ENCODE measurements around the gene MAP3K5.

MAP3K5 gene

DNA sequence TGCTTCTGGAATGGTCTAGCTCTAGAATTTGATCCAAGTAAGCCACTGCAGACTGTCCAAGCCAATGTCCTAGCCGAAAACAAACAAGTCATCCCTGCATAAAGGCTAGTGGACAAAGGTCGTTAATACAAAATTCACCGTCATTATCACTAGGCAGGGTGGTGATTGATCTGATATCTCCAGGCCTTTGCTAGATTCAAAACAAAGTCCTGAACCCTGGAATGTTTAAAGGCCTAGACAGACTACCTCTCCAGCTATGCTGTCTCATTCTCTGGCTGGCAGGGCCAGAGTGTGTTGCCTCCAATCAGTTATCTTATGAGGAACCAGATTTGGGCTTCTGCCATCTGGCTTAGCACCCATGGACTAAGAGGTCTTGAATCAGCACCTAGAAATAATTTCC, 280.4 kb downstream of the MAP3K5 start:
- no peak overlapping the region for H3K27ac ChIP-seq (ENCODE audit: low read depth, low read length)

DNA sequence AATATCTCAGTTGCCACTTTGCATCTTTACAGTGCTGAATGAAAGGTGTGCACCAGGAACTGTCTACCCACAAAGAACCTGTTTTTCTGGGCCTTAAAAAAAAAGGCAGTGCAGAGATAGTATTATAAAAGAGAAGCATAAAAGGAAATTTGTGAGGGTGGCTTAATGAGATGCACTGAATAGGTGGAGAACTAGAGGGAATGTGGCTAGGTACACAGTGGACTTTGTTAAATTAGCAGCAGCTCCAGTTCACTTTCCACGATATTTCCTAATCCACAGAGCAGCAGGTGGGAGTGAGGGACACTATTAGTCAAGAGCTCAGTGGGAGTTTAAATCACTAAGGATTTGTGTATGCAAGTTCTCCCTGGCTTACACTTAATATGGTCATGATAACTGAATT, 280.9 kb downstream of the MAP3K5 start:
- no peaks in the 10 kb centered on the region for H4K20me1 ChIP-seq (ENCODE audit: low read depth, low read length)
- H3K4me2 ChIP-seq (ENCODE audit: low read depth, low read length, poor library complexity, severe bottlenecking) = no peak overlapping the region
- H3K36me3 ChIP-seq (ENCODE audit: low read length) = no peaks in the 10 kb centered on the region
- H3F3A ChIP-seq (ENCODE audit: insufficient read depth) = no peaks in the 10 kb centered on the region
- H3K27me3 ChIP-seq (ENCODE audit: low read length) = no peaks in the 10 kb centered on the region
- H2AFZ ChIP-seq (ENCODE audit: low read depth, low read length, severe bottlenecking) = no peak overlapping the region
- H3K9me2 ChIP-seq (replicated peaks; ENCODE audit: insufficient read depth, low read length) = no peaks in the 10 kb centered on the region
- no peak overlapping the region for H3K4me3 ChIP-seq (ENCODE audit: insufficient read depth, low read length, poor library complexity, severe bottlenecking)
- TF ChIP-seq EZH2phosphoT487 (conservative IDR thresholded peaks at IDR 0.05; ENCODE audit: low read length) = no peak
- TF ChIP-seq, protein P1, sequence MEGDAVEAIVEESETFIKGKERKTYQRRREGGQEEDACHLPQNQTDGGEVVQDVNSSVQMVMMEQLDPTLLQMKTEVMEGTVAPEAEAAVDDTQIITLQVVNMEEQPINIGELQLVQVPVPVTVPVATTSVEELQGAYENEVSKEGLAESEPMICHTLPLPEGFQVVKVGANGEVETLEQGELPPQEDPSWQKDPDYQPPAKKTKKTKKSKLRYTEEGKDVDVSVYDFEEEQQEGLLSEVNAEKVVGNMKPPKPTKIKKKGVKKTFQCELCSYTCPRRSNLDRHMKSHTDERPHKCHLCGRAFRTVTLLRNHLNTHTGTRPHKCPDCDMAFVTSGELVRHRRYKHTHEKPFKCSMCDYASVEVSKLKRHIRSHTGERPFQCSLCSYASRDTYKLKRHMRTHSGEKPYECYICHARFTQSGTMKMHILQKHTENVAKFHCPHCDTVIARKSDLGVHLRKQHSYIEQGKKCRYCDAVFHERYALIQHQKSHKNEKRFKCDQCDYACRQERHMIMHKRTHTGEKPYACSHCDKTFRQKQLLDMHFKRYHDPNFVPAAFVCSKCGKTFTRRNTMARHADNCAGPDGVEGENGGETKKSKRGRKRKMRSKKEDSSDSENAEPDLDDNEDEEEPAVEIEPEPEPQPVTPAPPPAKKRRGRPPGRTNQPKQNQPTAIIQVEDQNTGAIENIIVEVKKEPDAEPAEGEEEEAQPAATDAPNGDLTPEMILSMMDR (IDR thresholded peaks at IDR 0.05; ENCODE audit: insufficient read depth, low read length, poor library complexity, severe bottlenecking) = no peak
- no peaks in the 10 kb centered on the region for H3K79me2 ChIP-seq (ENCODE audit: insufficient read depth, low read length)
- no peak overlapping the region for H3K27ac ChIP-seq (ENCODE audit: low read depth, low read length)
- no peaks in the 10 kb centered on the region for H3K9me3 ChIP-seq (ENCODE audit: insufficient read depth, low read length)
- H3K9ac ChIP-seq (ENCODE audit: low read length) = no peak overlapping the region

More for the DNA sequence above, 280.4 kb downstream of the MAP3K5 start:
- Histone ChIP-seq H3K36me3 (ENCODE audit: low read length) (no peaks in the 10 kb centered on the region), H2AFZ (ENCODE audit: low read depth, low read length, severe bottlenecking) (no peak overlapping the region), H3K4me3 (ENCODE audit: insufficient read depth, low read length, poor library complexity, severe bottlenecking) (no peak overlapping the region), H3K4me2 (ENCODE audit: low read depth, low read length, poor library complexity, severe bottlenecking) (no peak overlapping the region), H3K9me2 (replicated peaks; ENCODE audit: insufficient read depth, low read length) (no peaks in the 10 kb centered on the region), H3K27me3 (ENCODE audit: low read length) (no peaks in the 10 kb centered on the region), H3K9me3 (ENCODE audit: insufficient read depth, low read length) (no peaks in the 10 kb centered on the region), H3F3A (ENCODE audit: insufficient read depth) (no peaks in the 10 kb centered on the region), H3K9ac (ENCODE audit: low read length) (no peak overlapping the region), H3K79me2 (ENCODE audit: insufficient read depth, low read length) (no peaks in the 10 kb centered on the region), H4K20me1 (ENCODE audit: low read depth, low read length) (no peaks in the 10 kb centered on the region)
- TF ChIP-seq EZH2phosphoT487 (conservative IDR thresholded peaks at IDR 0.05; ENCODE audit: low read length) = no peak
- TF ChIP-seq, protein P1 (IDR thresholded peaks at IDR 0.05; ENCODE audit: insufficient read depth, low read length, poor library complexity, severe bottlenecking) = no peak

DNA sequence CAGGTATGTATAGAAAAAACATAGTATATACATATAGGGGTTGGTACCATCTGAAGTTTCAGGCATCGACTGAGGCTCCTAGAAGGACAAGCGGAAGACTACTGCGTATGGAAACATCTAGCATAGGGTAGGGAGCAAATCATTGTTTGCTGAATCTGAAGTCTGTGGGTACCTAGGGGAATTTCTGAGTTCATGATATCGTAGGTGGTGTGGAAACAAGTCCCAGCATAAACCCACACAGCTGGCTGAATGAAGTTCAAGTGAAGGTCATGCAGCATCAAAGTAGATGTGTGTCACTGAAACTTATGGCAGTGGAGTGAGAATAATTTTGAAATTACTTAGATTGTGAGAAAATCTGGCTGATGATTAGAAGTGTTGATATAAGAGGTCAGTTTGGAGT, 281.5 kb downstream of the MAP3K5 start:
- Histone ChIP-seq H3K9me3 (ENCODE audit: insufficient read depth, low read length) (no peaks in the 10 kb centered on the region), H3K9me2 (replicated peaks; ENCODE audit: insufficient read depth, low read length) (no peaks in the 10 kb centered on the region), H3K4me2 (ENCODE audit: low read depth, low read length, poor library complexity, severe bottlenecking) (no peak overlapping the region), H4K20me1 (ENCODE audit: low read depth, low read length) (no peaks in the 10 kb centered on the region), H3K9ac (ENCODE audit: low read length) (no peak overlapping the region), H3K79me2 (ENCODE audit: insufficient read depth, low read length) (no peaks in the 10 kb centered on the region), H3F3A (ENCODE audit: insufficient read depth) (no peaks in the 10 kb centered on the region), H2AFZ (ENCODE audit: low read depth, low read length, severe bottlenecking) (no peak overlapping the region), H3K36me3 (ENCODE audit: low read length) (no peaks in the 10 kb centered on the region), H3K4me3 (ENCODE audit: insufficient read depth, low read length, poor library complexity, severe bottlenecking) (no peak overlapping the region), H3K27ac (ENCODE audit: low read depth, low read length) (no peak overlapping the region), H3K27me3 (ENCODE audit: low read length) (no peaks in the 10 kb centered on the region)
- TF ChIP-seq EZH2phosphoT487 (conservative IDR thresholded peaks at IDR 0.05; ENCODE audit: low read length) = no peak
- TF ChIP-seq, protein P1 (IDR thresholded peaks at IDR 0.05; ENCODE audit: insufficient read depth, low read length, poor library complexity, severe bottlenecking) = no peak
